Fibroblast of mammary gland (primary cell): ENCODE measurements around the gene EVI5.
A peak's percentile ranks its signal among the peaks of the same experiment; 100 is the strongest.
"Not testable (repeated sequence)": the region's sequence is repeated elsewhere in the genome, so short reads cannot be mapped to it uniquely, and the experiment has no call there.

ENCODE experiments used
- DNase-seq: peaks from one replicate; pipeline ENCODE4 v3.0.0-alpha.2; 2010; ENCODE audit warnings: low read depth
- H3K4me3 ChIP-seq: 2 replicates; pipeline ENCODE4 v1.5.1; 2011; ENCODE audit warnings: low read depth, mild to moderate bottlenecking, low read length, moderate library complexity; ENCODE audit not compliant: control insufficient read depth
- CTCF ChIP-seq: conservative IDR thresholded peaks from 2 replicates; pipeline ENCODE4 v1.5.1; 2011; ENCODE audit warnings: low read depth, low read length, inconsistent platforms; ENCODE audit not compliant: control insufficient read depth, insufficient read depth

EVI5 gene

GRCh38 chr1:92743221-92743620 lies 41.7 kb downstream of the EVI5 start:
- DNase-seq = no peak
- TF ChIP-seq CTCF = no peak
- no peak overlapping the region for H3K4me3 ChIP-seq

GRCh38 chr1:92739669-92740524 lies 45.0 kb downstream of the EVI5 start:
- DNase-seq = no peak
- H3K4me3 ChIP-seq = no peak overlapping the region
- no peak for TF ChIP-seq CTCF

GRCh38 chr1:92736395-92736794 lies 48.5 kb downstream of the EVI5 start:
- peak; percentile 23 for TF ChIP-seq CTCF
- H3K4me3 ChIP-seq = no peak overlapping the region
- DNase-seq = peak; percentile 24

- no peak overlapping the region for H3K4me3 ChIP-seq
- no peak for DNase-seq
- no peak for TF ChIP-seq CTCF
Observed at GRCh38 chr1:92730476-92730875, 54.4 kb downstream of the EVI5 start.

GRCh38 chr1:92728697-92729096 lies 56.2 kb downstream of the EVI5 start:
- no peak overlapping the region for H3K4me3 ChIP-seq
- peak; percentile 34 for DNase-seq
- no peak for TF ChIP-seq CTCF

- not testable (repeated sequence) for DNase-seq, H3K4me3 ChIP-seq
Observed at GRCh38 chr1:92723713-92724112, 61.2 kb downstream of the EVI5 start.

- DNase-seq = no peak
- no peak overlapping the region for H3K4me3 ChIP-seq
- no peak for TF ChIP-seq CTCF
Observed at GRCh38 chr1:92721886-92722285, 63.0 kb downstream of the EVI5 start.

GRCh38 chr1:92721157-92721556 lies 63.8 kb downstream of the EVI5 start:
- H3K4me3 ChIP-seq, DNase-seq: not testable (repeated sequence)

GRCh38 chr1:92715476-92715951 lies 69.4 kb downstream of the EVI5 start:
- H3K4me3 ChIP-seq, DNase-seq: not testable (repeated sequence)
